H9 (cell line): ENCODE measurements around the gene CPD. TPM values are rescaled to one million over a fixed set of nuclear protein-coding genes. Genes with fewer than 3 reads are reported as not detected.

Source experiments
- DNase-seq: peaks from one replicate; pipeline ENCODE4 v3.0.0-alpha.2; 2017
- H2AFZ ChIP-seq: one replicate; pipeline ENCODE4 v1.6.1; 2013; ENCODE audit warnings: mild to moderate bottlenecking, low read length, control low read depth, moderate library complexity
- H2AK5ac ChIP-seq: 2 replicates; pipeline ENCODE4 v1.6.1; 2013; ENCODE audit warnings: low read length, control low read depth, mixed read lengths; ENCODE audit not compliant: insufficient read length
- H2BK120ac ChIP-seq: one replicate; pipeline ENCODE4 v1.6.1; 2013; ENCODE audit warnings: low read depth, mild to moderate bottlenecking, low read length, control low read depth, inconsistent platforms; ENCODE audit not compliant: poor library complexity, severe bottlenecking
- H2BK12ac ChIP-seq: 2 replicates; pipeline ENCODE4 v1.6.1; 2013; ENCODE audit warnings: low read length, control low read depth, mixed read lengths, low read depth; ENCODE audit not compliant: insufficient read length
- H2BK15ac ChIP-seq: 2 replicates; pipeline ENCODE4 v1.6.1; 2013; ENCODE audit warnings: low read depth, low read length, control low read depth
- H2BK20ac ChIP-seq: one replicate; pipeline ENCODE4 v1.6.1; 2013; ENCODE audit warnings: low read depth, mild to moderate bottlenecking, low read length, control low read depth, inconsistent platforms; ENCODE audit not compliant: poor library complexity, severe bottlenecking
- H2BK5ac ChIP-seq: 2 replicates; pipeline ENCODE4 v1.6.1; 2013; ENCODE audit warnings: low read length, control low read depth, mixed read lengths; ENCODE audit not compliant: insufficient read length
- H3K14ac ChIP-seq: 2 replicates; pipeline ENCODE4 v1.6.1; 2013; ENCODE audit warnings: low read length, control low read depth; ENCODE audit not compliant: insufficient read depth
- H3K18ac ChIP-seq: 2 replicates; pipeline ENCODE4 v1.6.1; 2013; ENCODE audit warnings: low read depth, mild to moderate bottlenecking, mixed read lengths, low read length, control low read depth; ENCODE audit not compliant: insufficient read length
- H3K23ac ChIP-seq: 2 replicates; pipeline ENCODE4 v1.6.1; 2013; ENCODE audit warnings: low read length, control low read depth, mixed read lengths, low read depth; ENCODE audit not compliant: insufficient read length
- H3K23me2 ChIP-seq: 2 replicates; pipeline ENCODE4 v1.6.1; 2013; ENCODE audit warnings: low read depth, mild to moderate bottlenecking, mixed read lengths, low read length, control low read depth; ENCODE audit not compliant: insufficient read length, poor library complexity, severe bottlenecking
- H3K27ac ChIP-seq: 2 replicates; pipeline ENCODE4 v1.5.1; 2013; ENCODE audit warnings: low read length, control low read depth, mixed read lengths, low read depth; ENCODE audit not compliant: insufficient read length
- H3K27me3 ChIP-seq: 2 replicates; pipeline ENCODE4 v1.6.1; 2013; ENCODE audit warnings: low read length, control low read depth, inconsistent platforms; ENCODE audit not compliant: insufficient read depth
- H3K4ac ChIP-seq: 2 replicates; pipeline ENCODE4 v1.6.1; 2013; ENCODE audit warnings: low read depth, mild to moderate bottlenecking, control low read depth, inconsistent platforms, low read length, moderate library complexity
- H3K4me1 ChIP-seq: 2 replicates; pipeline ENCODE4 v1.6.1; 2013; ENCODE audit warnings: low read length, control low read depth, inconsistent platforms; ENCODE audit not compliant: insufficient read depth
- H3K4me2 ChIP-seq: 2 replicates; pipeline ENCODE4 v1.6.1; 2013; ENCODE audit warnings: low read length, control low read depth, mixed read lengths; ENCODE audit not compliant: insufficient read length, insufficient read depth
- H3K56ac ChIP-seq: 2 replicates; pipeline ENCODE4 v1.6.1; 2013; ENCODE audit warnings: low read depth, mild to moderate bottlenecking, mixed read lengths, low read length, control low read depth; ENCODE audit not compliant: insufficient read length
- H3K79me1 ChIP-seq: 2 replicates; pipeline ENCODE4 v1.6.1; 2013; ENCODE audit warnings: low read depth, mild to moderate bottlenecking, moderate library complexity, low read length, control low read depth, inconsistent platforms; ENCODE audit not compliant: insufficient read depth, poor library complexity, severe bottlenecking
- H3K79me2 ChIP-seq: 2 replicates; pipeline ENCODE4 v1.6.1; 2013; ENCODE audit warnings: low read length, control low read depth, inconsistent platforms; ENCODE audit not compliant: insufficient read depth
- H3K9ac ChIP-seq: 2 replicates; pipeline ENCODE4 v1.6.1; 2013; ENCODE audit warnings: low read length, control low read depth, mixed read lengths; ENCODE audit not compliant: insufficient read length; ENCODE audit errors: extremely low read depth
- H3K9me3 ChIP-seq: one replicate; pipeline ENCODE4 v1.6.1; 2013; ENCODE audit warnings: low read depth, low read length, inconsistent platforms; ENCODE audit not compliant: control insufficient read depth
- H3T11ph ChIP-seq: one replicate; pipeline ENCODE4 v1.6.1; 2013; ENCODE audit warnings: mild to moderate bottlenecking, low read length, control low read depth, inconsistent platforms
- H4K20me1 ChIP-seq: one replicate; pipeline ENCODE4 v1.6.1; 2013; ENCODE audit not compliant: control insufficient read depth, insufficient read length, insufficient read depth
- H4K5ac ChIP-seq: 2 replicates; pipeline ENCODE4 v1.6.1; 2013; ENCODE audit warnings: low read depth, mild to moderate bottlenecking, mixed read lengths, low read length, control low read depth; ENCODE audit not compliant: insufficient read length
- H4K8ac ChIP-seq: replicated peaks from 2 replicates; pipeline ENCODE4 v1.6.1; 2013; ENCODE audit warnings: low read length, control low read depth, mixed read lengths, low read depth; ENCODE audit not compliant: insufficient read length
- H4K91ac ChIP-seq: 2 replicates; pipeline ENCODE4 v1.6.1; 2013; ENCODE audit warnings: low read depth, mild to moderate bottlenecking, moderate library complexity, mixed read lengths, low read length, control low read depth; ENCODE audit not compliant: insufficient read length
- H3K27ac Mint-ChIP-seq, 3 experiments: 2 replicates in 2 of 3; 3 replicates in 1 of 3; pipeline ENCODE4 v1.8.0; 2020 to 2021; ENCODE audit warnings: mixed read lengths in 3 of 3, mild to moderate bottlenecking in 1 of 3, moderate library complexity in 1 of 3
- H3K27me3 Mint-ChIP-seq: 2 replicates; pipeline ENCODE4 v1.8.0; 2021; ENCODE audit warnings: low read depth, mild to moderate bottlenecking, moderate library complexity, mixed read lengths
- H3K36me3 Mint-ChIP-seq, 3 experiments: 2 replicates in 2 of 3; 3 replicates in 1 of 3; pipeline ENCODE4 v1.8.0; 2020 to 2021; ENCODE audit warnings: low read depth in 3 of 3, mixed read lengths in 3 of 3; ENCODE audit not compliant: insufficient read depth in 1 of 3
- H3K4me1 Mint-ChIP-seq, 2 experiments: 2 replicates each; pipeline ENCODE4 v1.8.0; 2020; ENCODE audit warnings: mixed read lengths in 2 of 2
- H3K4me3 Mint-ChIP-seq, 2 experiments: 2 replicates in 1 of 2; 3 replicates in 1 of 2; pipeline ENCODE4 v1.8.0; 2020 to 2021; ENCODE audit warnings: mild to moderate bottlenecking in 2 of 2, mixed read lengths in 2 of 2, moderate library complexity in 1 of 2
- H3K9me3 Mint-ChIP-seq, 2 experiments: 2 replicates in 1 of 2; 3 replicates in 1 of 2; pipeline ENCODE4 v1.8.0; 2020; ENCODE audit warnings: mild to moderate bottlenecking in 2 of 2, mixed read lengths in 2 of 2, moderate library complexity in 1 of 2
- WGBS: extraction: QIAGEN DNeasy Blood & Tissue Kit; methylation state at CpG from one replicate; pipeline ENCODE4 v1.1.7; 2013; ENCODE audit warnings: missing lambda C conversion rate, low lambda C conversion rate, mixed read lengths; ENCODE audit not compliant: insufficient read length; ENCODE audit errors: extremely low coverage; 5-methylcytosine and 5-hydroxymethylcytosine counted together
- total RNA-seq: library from RNA; stranded (reverse); gene quantifications from 2 replicates; pipeline ENCODE4 v1.2.1, GENCODE V29; 2021
- TF ChIP-seq, protein P1 (sequence below): fragments of 200-600 bp; sonication (generic); conservative IDR thresholded peaks from 3 replicates; pipeline ENCODE4 v1.8.0; 2021; ENCODE audit warnings: antibody characterized with exemption, mild to moderate bottlenecking

Gene CPD
- total RNA-seq, 1 experiment from 2014 or later: 47.0 TPM

- Histone ChIP-seq H3K27me3 (peaks cover 17% of the 10 kb centered on the region; the same call in 1 of the 2 replicates), H3T11ph (no peak overlapping the region), H3K14ac (no peak overlapping the region), H2BK15ac (no peak overlapping the region), H3K27ac (no peak overlapping the region), H2BK12ac (no peak overlapping the region), H2AFZ (no peak overlapping the region), H3K79me1 (no peaks in the 10 kb centered on the region), H4K91ac (no peak overlapping the region), H3K4ac (no peak overlapping the region), H2BK120ac (no peak overlapping the region), H4K20me1 (peaks cover 2% of the 10 kb centered on the region), H3K23ac (no peak overlapping the region), H3K79me2 (no peaks in the 10 kb centered on the region), H3K9me3 (no peaks in the 10 kb centered on the region), H2BK5ac (no peak overlapping the region), H3K4me2 (no peak overlapping the region), H2AK5ac (no peak overlapping the region), H3K4me1 (no peaks in the 10 kb centered on the region; the same call in 1 of the 2 replicates), H4K8ac (no peak overlapping the region), H4K5ac (no peak overlapping the region), H3K18ac (no peak overlapping the region), H3K56ac (no peak overlapping the region), H3K23me2 (peaks cover 21% of the 10 kb centered on the region), H2BK20ac (no peak overlapping the region), H3K9ac (no peak overlapping the region)
- Mint-ChIP-seq H3K27me3 (peaks cover 48% of the 10 kb centered on the region), H3K27ac (no peak overlapping the region; a peak in 1 of 7 replicates), H3K36me3 (no peaks in the 10 kb centered on the region), H3K4me1 (peaks cover 44 to 45% of the 10 kb centered on the region in 2 experiments), H3K4me3 (no peak overlapping the region; a peak in 1 of 5 replicates), H3K9me3 (no peaks in the 10 kb centered on the region; a peak in 1 of 5 replicates)
- WGBS: no CpG with 5 or more reads among the region's 12 CpGs
- no peak for DNase-seq
- TF ChIP-seq, protein P1, sequence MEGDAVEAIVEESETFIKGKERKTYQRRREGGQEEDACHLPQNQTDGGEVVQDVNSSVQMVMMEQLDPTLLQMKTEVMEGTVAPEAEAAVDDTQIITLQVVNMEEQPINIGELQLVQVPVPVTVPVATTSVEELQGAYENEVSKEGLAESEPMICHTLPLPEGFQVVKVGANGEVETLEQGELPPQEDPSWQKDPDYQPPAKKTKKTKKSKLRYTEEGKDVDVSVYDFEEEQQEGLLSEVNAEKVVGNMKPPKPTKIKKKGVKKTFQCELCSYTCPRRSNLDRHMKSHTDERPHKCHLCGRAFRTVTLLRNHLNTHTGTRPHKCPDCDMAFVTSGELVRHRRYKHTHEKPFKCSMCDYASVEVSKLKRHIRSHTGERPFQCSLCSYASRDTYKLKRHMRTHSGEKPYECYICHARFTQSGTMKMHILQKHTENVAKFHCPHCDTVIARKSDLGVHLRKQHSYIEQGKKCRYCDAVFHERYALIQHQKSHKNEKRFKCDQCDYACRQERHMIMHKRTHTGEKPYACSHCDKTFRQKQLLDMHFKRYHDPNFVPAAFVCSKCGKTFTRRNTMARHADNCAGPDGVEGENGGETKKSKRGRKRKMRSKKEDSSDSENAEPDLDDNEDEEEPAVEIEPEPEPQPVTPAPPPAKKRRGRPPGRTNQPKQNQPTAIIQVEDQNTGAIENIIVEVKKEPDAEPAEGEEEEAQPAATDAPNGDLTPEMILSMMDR: no peak
Measured at GRCh38 chr17:30376621-30377452, 1.9 kb upstream of the CPD start.
